CD8-positive, alpha-beta memory T cell (primary cell): ENCODE data around the gene DIAPH2. TPM values are rescaled to one million over a fixed set of nuclear protein-coding genes. Genes with fewer than 3 reads are reported as not detected.
A peak's percentile ranks its signal among the peaks of the same experiment; 100 is the strongest.
"Not testable (repeated sequence)": the region's sequence is repeated elsewhere in the genome, so short reads cannot be mapped to it uniquely, and the experiment has no call there.

ENCODE experiments used
- CTCF ChIA-PET: fragments of 350-600 bp; sonication (Branson Sonifier 250); formaldehyde crosslinking; loops from one replicate; lab custom pipeline; 2021; ENCODE audit warnings: antibody characterized with exemption; lab: Charles Lee
- POLR2A ChIA-PET: fragments of 350-600 bp; sonication (Branson Sonifier 250); formaldehyde crosslinking; loops from one replicate; lab custom pipeline; 2021; ENCODE audit warnings: antibody characterized with exemption; lab: Charles Lee
- DNase-seq, 5 donors: peaks; one replicate each; pipeline versions ENCODE4 v3.0.0 to v3.0.0-alpha.2; 2020 to 2022; ENCODE audit warnings: mixed read lengths in 1 of 5
- H3K27ac ChIP-seq: one replicate; pipeline ENCODE4 v1.7.0; 2013; ENCODE audit warnings: low read depth, mild to moderate bottlenecking, low read length, moderate library complexity
- H3K27me3 ChIP-seq: 2 replicates; pipeline ENCODE4 v1.7.0; 2013; ENCODE audit warnings: low read length, mild to moderate bottlenecking; ENCODE audit not compliant: insufficient read depth, poor library complexity, severe bottlenecking
- H3K36me3 ChIP-seq: 2 replicates; pipeline ENCODE4 v1.7.0; 2013; ENCODE audit warnings: mild to moderate bottlenecking, low read length, moderate library complexity; ENCODE audit not compliant: insufficient read depth
- H3K4me1 ChIP-seq: 2 replicates; pipeline ENCODE4 v1.7.0; 2013; ENCODE audit warnings: mild to moderate bottlenecking, low read length, moderate library complexity; ENCODE audit not compliant: insufficient read depth
- H3K4me3 ChIP-seq: 2 replicates; pipeline ENCODE4 v1.7.0; 2013; ENCODE audit warnings: mild to moderate bottlenecking, low read length
- H3K9me3 ChIP-seq: 2 replicates; pipeline ENCODE4 v1.7.0; 2013; ENCODE audit warnings: mild to moderate bottlenecking, low read length
- H3K27ac Mint-ChIP-seq, 8 donors: one replicate each; pipeline ENCODE4 v1.8.0; 2020 to 2021; ENCODE audit warnings: mixed read lengths in 8 of 8, mild to moderate bottlenecking in 6 of 8, inconsistent platforms in 3 of 8, moderate library complexity in 3 of 8
- H3K27me3 Mint-ChIP-seq, 2 donors: one replicate each; pipeline ENCODE4 v1.8.0; 2020 to 2021; ENCODE audit warnings: mixed read lengths in 2 of 2, mild to moderate bottlenecking in 1 of 2, moderate library complexity in 1 of 2
- H3K36me3 Mint-ChIP-seq, 3 donors: one replicate each; pipeline ENCODE4 v1.8.0; 2020 to 2021; ENCODE audit warnings: mixed read lengths in 3 of 3, inconsistent platforms in 1 of 3, mild to moderate bottlenecking in 1 of 3
- H3K4me1 Mint-ChIP-seq, 3 donors: one replicate each; pipeline ENCODE4 v1.8.0; 2020 to 2021; ENCODE audit warnings: mixed read lengths in 3 of 3, inconsistent platforms in 1 of 3, mild to moderate bottlenecking in 1 of 3
- H3K4me3 Mint-ChIP-seq, 7 donors: one replicate each; pipeline ENCODE4 v1.8.0; 2020 to 2021; ENCODE audit warnings: mixed read lengths in 7 of 7, mild to moderate bottlenecking in 6 of 7, moderate library complexity in 4 of 7, inconsistent platforms in 2 of 7
- H3K9me3 Mint-ChIP-seq, 5 donors: one replicate each; pipeline ENCODE4 v1.8.0; 2020 to 2022; ENCODE audit warnings: mixed read lengths in 5 of 5, mild to moderate bottlenecking in 3 of 5, moderate library complexity in 2 of 5, inconsistent platforms in 1 of 5
- polyA plus RNA-seq: library from polyadenylated mRNA; unstranded; fragments of 300-500 nt; fragmentation: Illumina TruSeq; gene quantifications from one replicate; pipeline ENCODE4 v1.2.3, GENCODE V29; 2021
- total RNA-seq, 2 experiments: library from RNA; stranded (reverse); gene quantifications; one replicate each; pipeline ENCODE4 v1.2.3, GENCODE V29; 2021

Gene DIAPH2
- total and polyA plus RNA-seq, 3 experiments from 2014 or later: 5.6 to 11.5 (median 6.0) TPM

DNA sequence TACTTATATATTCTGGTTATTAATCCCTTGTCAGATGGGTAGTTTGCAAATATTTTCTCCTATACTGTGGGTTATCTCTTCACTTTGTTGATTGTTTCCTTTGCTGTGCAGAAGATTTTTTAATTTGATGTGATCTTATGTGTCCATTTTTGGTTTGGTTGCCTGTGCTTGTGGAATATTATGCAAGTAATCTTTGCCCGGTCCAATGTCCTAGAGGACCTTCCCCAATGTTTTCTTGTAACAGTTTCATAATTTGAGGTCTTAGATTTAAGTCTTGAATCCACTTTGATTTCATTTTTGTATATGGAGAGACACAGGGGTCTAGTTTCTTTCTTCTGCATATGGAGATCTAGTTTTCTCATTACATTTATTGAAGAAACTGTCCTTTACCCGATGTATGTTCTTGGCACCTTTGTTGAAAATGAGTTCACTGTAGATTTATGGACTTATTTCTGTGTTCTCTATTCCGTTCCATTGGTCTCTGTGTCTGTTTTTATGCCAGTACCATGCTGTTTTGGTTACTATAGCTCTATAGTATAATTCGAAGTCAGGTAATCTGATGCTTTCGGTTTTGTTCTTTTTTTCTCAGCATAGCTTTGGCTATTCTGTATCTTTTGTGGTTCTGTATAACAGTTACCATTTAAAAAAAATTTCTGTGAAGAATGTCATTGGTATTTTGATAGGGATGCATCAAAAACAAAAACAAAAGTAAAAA is 34.7 kb downstream of the DIAPH2 start:
- CTCF ChIA-PET: no interaction called here
- H3K36me3 ChIP-seq: no peaks in the 10 kb centered on the region
- H3K27ac ChIP-seq: no peak overlapping the region
- Mint-ChIP-seq H3K27ac (no peak overlapping the region), H3K27me3 (peaks cover 0 to 2% of the 10 kb centered on the region in 2 donors), H3K4me1 (peaks cover 0 to 18% (median 9%) of the 10 kb centered on the region in 3 donors), H3K4me3 (no peak overlapping the region), H3K9me3 (peaks cover 0 to 6% (median 0%) of the 10 kb centered on the region in 5 donors), H3K36me3 (peaks cover 0 to 2% (median 0%) of the 10 kb centered on the region in 3 donors)
- no peaks in the 10 kb centered on the region for H3K4me1 ChIP-seq
- no peak overlapping the region for H3K4me3 ChIP-seq
- POLR2A ChIA-PET: no interaction called here
- H3K9me3 ChIP-seq: no peaks in the 10 kb centered on the region
- H3K27me3 ChIP-seq: no peaks in the 10 kb centered on the region
- DNase-seq: no peak

DNA sequence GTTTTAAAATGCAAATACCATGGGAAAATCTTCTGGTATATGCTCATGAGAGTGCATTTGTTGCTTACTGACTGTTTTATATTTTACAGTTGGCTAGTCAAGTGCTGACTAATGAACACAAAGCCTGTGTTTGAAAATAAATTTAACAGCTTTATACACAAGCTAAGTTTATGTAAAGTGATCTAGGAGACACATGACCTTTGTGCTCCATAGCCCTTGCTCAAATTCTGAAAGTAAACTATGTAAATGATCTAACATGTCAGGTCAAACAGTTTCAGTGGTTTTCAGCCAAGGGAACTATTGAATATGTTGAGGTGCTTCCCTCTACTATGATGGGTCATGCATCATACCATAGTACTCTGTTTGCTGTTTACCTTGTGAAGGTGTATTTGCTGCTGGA is 36.7 kb downstream of the DIAPH2 start:
- ChIA-PET CTCF (no interaction called here), POLR2A (no interaction called here)
- no peaks in the 10 kb centered on the region for H3K9me3 ChIP-seq
- H3K36me3 ChIP-seq: no peaks in the 10 kb centered on the region
- DNase-seq: no peak
- H3K36me3 Mint-ChIP-seq: peaks cover 0 to 2% (median 0%) of the 10 kb centered on the region in 3 donors
- H3K9me3 Mint-ChIP-seq: peaks cover 0 to 6% (median 0%) of the 10 kb centered on the region in 5 donors
- H3K27ac Mint-ChIP-seq: no peak overlapping the region
- peaks cover 0 to 2% of the 10 kb centered on the region in 2 donors for H3K27me3 Mint-ChIP-seq
- H3K4me3 ChIP-seq: no peak overlapping the region
- no peak overlapping the region for H3K27ac ChIP-seq
- peaks cover 0 to 11% (median 0%) of the 10 kb centered on the region in 3 donors for H3K4me1 Mint-ChIP-seq
- no peaks in the 10 kb centered on the region for H3K27me3 ChIP-seq
- H3K4me3 Mint-ChIP-seq: no peak overlapping the region
- no peaks in the 10 kb centered on the region for H3K4me1 ChIP-seq

DNA sequence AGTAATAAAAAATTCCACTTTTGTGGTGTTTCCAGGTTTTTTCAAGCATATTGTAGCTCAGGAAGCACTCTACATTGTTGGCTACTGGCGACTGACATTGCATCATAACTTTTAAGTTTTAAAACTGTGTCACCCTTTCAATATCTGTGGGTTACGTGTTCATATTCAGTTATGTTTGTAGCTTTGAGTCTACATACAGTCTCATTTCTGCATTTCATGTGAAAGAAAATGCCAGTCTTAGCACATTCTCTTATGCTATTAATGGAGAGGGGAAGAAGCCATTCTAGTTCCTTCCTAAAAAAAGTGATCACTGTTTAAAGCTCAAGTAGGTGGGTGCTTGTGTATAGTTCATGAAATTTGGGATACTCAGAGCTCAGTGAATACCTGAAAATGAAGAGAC is 38.1 kb downstream of the DIAPH2 start:
- no peaks in the 10 kb centered on the region for H3K9me3 ChIP-seq
- no peak overlapping the region for H3K27ac ChIP-seq
- peaks cover 0 to 2% of the 10 kb centered on the region in 2 donors for H3K27me3 Mint-ChIP-seq
- no peaks in the 10 kb centered on the region for H3K4me1 ChIP-seq
- POLR2A ChIA-PET: no interaction called here
- peaks cover 0 to 7% (median 0%) of the 10 kb centered on the region in 3 donors for H3K4me1 Mint-ChIP-seq
- H3K4me3 ChIP-seq: no peak overlapping the region
- H3K9me3 Mint-ChIP-seq: peaks cover 0 to 6% (median 0%) of the 10 kb centered on the region in 5 donors
- no peak overlapping the region for H3K4me3 Mint-ChIP-seq
- H3K36me3 Mint-ChIP-seq: peaks cover 0 to 2% (median 0%) of the 10 kb centered on the region in 3 donors
- no peak overlapping the region for H3K27ac Mint-ChIP-seq
- CTCF ChIA-PET: no interaction called here
- H3K36me3 ChIP-seq: no peaks in the 10 kb centered on the region
- no peaks in the 10 kb centered on the region for H3K27me3 ChIP-seq
- DNase-seq: no peak

DNA sequence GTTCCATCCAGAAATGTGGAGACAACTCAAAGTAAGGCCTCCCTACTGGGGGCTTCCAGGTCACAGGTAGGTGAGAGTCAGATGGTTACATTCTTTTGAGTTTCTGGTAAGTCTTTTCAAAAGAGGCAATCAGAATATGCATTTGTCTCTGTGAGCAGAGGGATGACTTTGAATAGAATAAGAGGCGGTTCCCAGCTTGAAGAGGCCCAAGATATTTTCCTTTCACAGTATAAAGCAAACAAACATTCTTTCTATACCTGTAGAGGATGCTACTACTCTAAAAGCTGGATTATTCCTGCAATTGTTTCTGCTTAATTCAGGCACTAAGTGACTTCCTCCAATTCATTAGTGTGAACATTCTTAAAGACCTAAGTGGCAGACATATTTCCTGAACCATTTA is 44.4 kb downstream of the DIAPH2 start:
- H3K9me3 Mint-ChIP-seq: no peaks in the 10 kb centered on the region
- peaks cover 0 to 21% (median 6%) of the 10 kb centered on the region in 3 donors for H3K4me1 Mint-ChIP-seq
- ChIA-PET POLR2A (no interaction called here), CTCF (no interaction called here)
- no peak for DNase-seq
- Histone ChIP-seq H3K9me3 (no peaks in the 10 kb centered on the region), H3K27me3 (no peaks in the 10 kb centered on the region), H3K4me1 (no peaks in the 10 kb centered on the region), H3K4me3 (no peak overlapping the region), H3K27ac (no peak overlapping the region), H3K36me3 (no peaks in the 10 kb centered on the region)
- no peak overlapping the region for H3K4me3 Mint-ChIP-seq
- no peaks in the 10 kb centered on the region for H3K36me3 Mint-ChIP-seq
- peak overlapping the region in 1 of 8 donors; percentile 44 for H3K27ac Mint-ChIP-seq
- H3K27me3 Mint-ChIP-seq: no peaks in the 10 kb centered on the region

DNA sequence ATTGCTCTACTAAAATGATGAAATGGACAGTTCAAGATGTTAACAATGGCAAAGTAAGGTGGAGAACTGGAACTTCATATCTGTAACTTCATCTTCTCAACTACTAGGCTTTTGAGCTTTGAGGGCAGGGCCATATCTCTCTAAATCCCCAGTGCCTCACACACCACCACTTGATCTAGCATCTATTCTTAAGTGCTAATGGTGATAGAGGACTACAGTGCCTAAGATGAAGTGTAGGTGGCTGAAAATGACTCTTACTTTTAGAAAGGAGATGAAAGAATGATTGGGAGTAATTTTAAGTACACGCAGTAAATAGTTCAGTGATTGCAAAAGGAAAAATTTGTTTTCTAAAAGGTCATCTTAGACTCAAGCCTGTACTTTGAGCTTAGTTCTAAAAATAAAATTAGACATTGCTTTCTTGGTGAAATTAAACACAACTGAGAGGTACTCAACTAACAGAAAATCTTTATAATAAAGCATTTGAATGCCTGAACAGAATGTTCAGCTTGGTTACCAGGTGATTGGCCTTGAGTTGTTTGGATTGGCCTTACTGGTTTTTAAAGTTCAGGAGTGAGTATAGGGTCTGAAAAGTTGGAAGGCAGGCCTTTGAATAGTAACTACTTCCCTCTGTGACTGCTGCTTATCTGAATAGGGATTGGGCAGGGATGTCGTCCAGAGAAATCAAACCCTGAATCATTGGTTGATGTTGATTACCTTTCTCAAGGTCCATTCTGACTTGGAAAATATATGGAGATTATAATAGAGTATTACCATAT is 45.4 kb downstream of the DIAPH2 start:
- Histone ChIP-seq H3K4me3 (no peak overlapping the region), H3K27me3 (no peaks in the 10 kb centered on the region), H3K36me3 (no peaks in the 10 kb centered on the region), H3K27ac (no peak overlapping the region), H3K9me3 (no peaks in the 10 kb centered on the region), H3K4me1 (no peaks in the 10 kb centered on the region)
- Mint-ChIP-seq H3K4me3 (no peak overlapping the region), H3K27ac (no peak overlapping the region), H3K27me3 (no peaks in the 10 kb centered on the region), H3K4me1 (peaks cover 0 to 24% (median 6%) of the 10 kb centered on the region in 3 donors), H3K9me3 (no peaks in the 10 kb centered on the region), H3K36me3 (no peaks in the 10 kb centered on the region)
- CTCF ChIA-PET: no interaction called here
- no peak for DNase-seq
- POLR2A ChIA-PET: no interaction called here

DNA sequence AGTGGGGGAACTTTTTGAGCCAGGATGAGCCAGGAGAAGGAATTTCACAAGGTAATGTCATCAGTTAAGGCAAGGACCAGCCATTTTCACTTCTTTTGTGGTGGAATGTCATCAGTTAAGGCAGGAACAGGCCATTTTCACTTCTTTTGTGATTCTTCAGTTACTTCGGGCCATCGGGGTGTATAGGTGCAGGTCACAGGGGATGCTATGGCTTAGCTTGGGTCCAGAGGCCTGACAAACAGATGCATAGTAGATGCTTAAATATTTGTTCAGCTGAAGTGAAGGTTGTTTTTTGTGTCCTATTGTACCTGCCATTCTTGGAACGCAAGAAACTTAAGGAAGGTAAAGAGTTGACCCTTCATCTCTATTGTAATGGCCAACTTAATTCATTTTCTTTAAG is 46.4 kb downstream of the DIAPH2 start:
- H3K9me3 ChIP-seq, H3K27ac ChIP-seq, H3K27me3 Mint-ChIP-seq, H3K4me1 ChIP-seq, POLR2A ChIA-PET, H3K9me3 Mint-ChIP-seq, H3K4me3 Mint-ChIP-seq, H3K4me3 ChIP-seq, DNase-seq, H3K36me3 ChIP-seq, H3K36me3 Mint-ChIP-seq, CTCF ChIA-PET, H3K27me3 ChIP-seq, H3K27ac Mint-ChIP-seq: not testable (repeated sequence)
- peaks cover 0 to 24% (median 6%) of the 10 kb centered on the region in 3 donors for H3K4me1 Mint-ChIP-seq

DNA sequence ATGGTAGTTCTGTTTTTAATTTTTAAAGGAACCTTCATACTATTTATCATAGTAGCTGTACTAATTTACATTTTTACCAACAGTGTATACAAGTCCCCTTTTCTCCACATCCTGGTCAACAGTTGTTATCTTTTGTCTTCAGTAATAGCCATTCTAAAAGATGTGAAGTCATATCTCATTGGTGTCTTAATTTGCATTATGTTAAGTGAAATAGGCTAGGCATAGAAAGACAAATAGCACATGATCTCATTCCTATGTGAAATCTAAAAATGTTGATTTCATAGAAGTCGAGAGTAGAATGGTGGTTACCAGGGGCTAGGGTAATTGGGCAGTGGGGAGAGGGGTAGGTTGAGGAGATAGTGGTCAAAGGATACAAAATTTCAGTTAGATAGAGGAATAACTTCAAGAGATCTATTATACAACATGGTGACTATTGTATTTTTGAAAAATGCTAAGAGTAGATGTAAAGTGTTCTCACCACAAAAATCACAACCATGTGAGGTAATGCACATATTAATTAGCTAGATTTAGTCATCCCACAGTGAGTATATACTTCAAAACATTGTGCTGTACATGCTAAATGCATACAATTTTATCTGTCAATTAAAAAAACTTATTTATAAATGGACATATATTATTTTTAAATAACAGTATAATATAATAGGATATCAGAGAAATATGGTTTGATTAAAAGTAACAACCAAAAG is 58.9 kb downstream of the DIAPH2 start:
- H3K4me3 ChIP-seq: no peak overlapping the region
- no peaks in the 10 kb centered on the region for H3K9me3 ChIP-seq
- H3K9me3 Mint-ChIP-seq: no peaks in the 10 kb centered on the region
- H3K36me3 Mint-ChIP-seq: peaks cover 0 to 4% (median 2%) of the 10 kb centered on the region in 3 donors
- H3K27ac Mint-ChIP-seq: peak overlapping the region in 1 of 8 donors; percentile 81
- no peaks in the 10 kb centered on the region for H3K36me3 ChIP-seq
- H3K4me1 ChIP-seq: no peaks in the 10 kb centered on the region
- H3K27me3 Mint-ChIP-seq: peaks cover 0 to 3% of the 10 kb centered on the region in 2 donors
- H3K27me3 ChIP-seq: no peaks in the 10 kb centered on the region
- H3K27ac ChIP-seq: no peak overlapping the region
- ChIA-PET CTCF (no interaction called here), POLR2A (no interaction called here)
- H3K4me3 Mint-ChIP-seq: no peak overlapping the region
- H3K4me1 Mint-ChIP-seq: no peaks in the 10 kb centered on the region
- no peak for DNase-seq

DNA sequence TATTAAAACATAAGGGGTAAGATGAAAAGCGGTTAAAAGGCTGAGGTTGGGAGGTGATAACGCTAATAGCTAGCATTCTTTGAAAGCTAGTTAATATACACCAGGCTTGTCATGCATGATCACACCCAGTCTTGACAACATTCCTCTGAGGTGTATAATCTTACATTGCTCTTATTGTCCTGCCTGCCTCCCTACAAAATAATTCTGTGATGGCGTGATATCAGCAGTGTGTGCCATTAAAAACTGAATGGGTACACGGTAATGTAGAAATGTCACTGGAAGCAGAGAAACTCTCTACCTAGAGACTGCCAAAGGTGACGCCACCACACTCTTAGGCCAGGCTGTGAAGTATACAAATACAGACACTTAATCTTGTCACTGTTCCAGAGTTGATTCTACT is 68.1 kb downstream of the DIAPH2 start:
- POLR2A ChIA-PET: no interaction called here
- peaks cover 3 to 8% (median 4%) of the 10 kb centered on the region in 3 donors for H3K36me3 Mint-ChIP-seq

More for the DNA sequence above, 68.1 kb downstream of the DIAPH2 start:
- no peaks in the 10 kb centered on the region for H3K9me3 ChIP-seq
- Mint-ChIP-seq H3K27ac (no peak overlapping the region), H3K27me3 (no peaks in the 10 kb centered on the region), H3K9me3 (no peaks in the 10 kb centered on the region), H3K4me1 (peaks cover 0 to 1% (median 0%) of the 10 kb centered on the region in 3 donors), H3K4me3 (no peak overlapping the region)
- no peak overlapping the region for H3K4me3 ChIP-seq
- H3K27ac ChIP-seq: no peak overlapping the region
- CTCF ChIA-PET: no interaction called here
- DNase-seq: no peak
- no peaks in the 10 kb centered on the region for H3K27me3 ChIP-seq
- H3K4me1 ChIP-seq: no peaks in the 10 kb centered on the region
- H3K36me3 ChIP-seq: no peaks in the 10 kb centered on the region
